D721Med (cell line): ENCODE data around the gene PIK3R1.
A peak's percentile ranks its signal among the peaks of the same experiment; 100 is the strongest.

ENCODE experiments used
- DNase-seq: peaks from one replicate; pipeline ENCODE4 v3.0.0; 2011; ENCODE audit warnings: low spot score; ENCODE audit not compliant: insufficient read length
- FAIRE-seq: peaks from 2 replicates; lab custom pipeline; 2011; peaks lifted over from hg19 to GRCh38; lab: Jason Lieb, UNC
- CTCF ChIP-seq: IDR thresholded peaks from 2 replicates; pipeline ENCODE4 v1.5.1; 2012; ENCODE audit warnings: mild to moderate bottlenecking, control low read depth; ENCODE audit not compliant: insufficient read depth; ENCODE audit errors: missing control alignments

Gene PIK3R1

GRCh38 chr5:68267066-68267465, 51.5 kb downstream of the PIK3R1 start:
- TF ChIP-seq CTCF, result no peak
- FAIRE-seq, result peak; percentile 99
- no peak for DNase-seq

- TF ChIP-seq CTCF, result no peak
- FAIRE-seq, result peak; percentile 29
- no peak for DNase-seq
Observed at GRCh38 chr5:68268101-68268851, 52.7 kb downstream of the PIK3R1 start.

DNA sequence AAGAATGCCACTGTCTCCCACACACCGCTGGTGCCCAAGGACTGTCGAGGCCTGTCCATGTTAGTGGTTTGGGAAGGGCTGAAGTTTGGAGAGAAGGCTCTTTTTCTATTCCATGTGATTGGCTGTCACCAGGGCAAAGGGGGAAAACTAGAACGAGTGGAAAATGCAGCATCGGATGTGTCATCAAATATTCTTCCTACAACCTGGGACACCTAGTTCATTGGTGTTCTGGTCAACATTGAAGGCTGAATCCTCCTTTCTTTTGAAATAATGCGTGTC, 53.2 kb downstream of the PIK3R1 start:
- DNase-seq, result no peak
- no peak for FAIRE-seq
- TF ChIP-seq CTCF, result no peak

GRCh38 chr5:68269820-68270219, 54.3 kb downstream of the PIK3R1 start:
- FAIRE-seq (no peak), DNase-seq (no peak)
- no peak for TF ChIP-seq CTCF

- no peak for TF ChIP-seq CTCF
- FAIRE-seq, result no peak
- DNase-seq, result no peak
Observed at GRCh38 chr5:68270399-68270975, 54.9 kb downstream of the PIK3R1 start.

DNA sequence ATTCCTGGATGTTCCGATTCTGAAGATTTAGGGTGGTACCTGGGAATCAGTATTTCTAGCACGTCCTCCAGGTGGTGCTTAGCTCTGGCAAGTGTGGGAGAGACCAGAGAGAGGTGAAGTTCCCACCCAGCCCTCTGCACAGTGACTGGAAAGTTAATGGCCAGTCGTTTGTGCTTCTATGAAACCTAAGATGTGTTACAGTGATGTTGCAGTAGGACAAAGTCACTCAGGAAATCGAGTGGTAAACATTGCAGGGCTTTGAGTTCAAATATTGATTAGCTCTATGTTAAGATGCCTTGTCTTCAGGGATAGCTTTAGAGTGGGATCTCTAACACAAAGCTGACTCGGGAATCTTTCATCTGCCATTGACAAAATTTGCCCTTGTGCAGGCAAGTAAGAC, 55.6 kb downstream of the PIK3R1 start:
- FAIRE-seq (no peak), DNase-seq (no peak)
- no peak for TF ChIP-seq CTCF

GRCh38 chr5:68272289-68272688, 56.7 kb downstream of the PIK3R1 start:
- no peak for FAIRE-seq
- no peak for DNase-seq
- TF ChIP-seq CTCF, result peak; percentile 43
